Measurements from ENCODE around the gene ENOSF1.
"Not testable (repeated sequence)": the region's sequence is repeated elsewhere in the genome, so short reads cannot be mapped to it uniquely, and the experiment has no call there.

Gene ENOSF1

DNA sequence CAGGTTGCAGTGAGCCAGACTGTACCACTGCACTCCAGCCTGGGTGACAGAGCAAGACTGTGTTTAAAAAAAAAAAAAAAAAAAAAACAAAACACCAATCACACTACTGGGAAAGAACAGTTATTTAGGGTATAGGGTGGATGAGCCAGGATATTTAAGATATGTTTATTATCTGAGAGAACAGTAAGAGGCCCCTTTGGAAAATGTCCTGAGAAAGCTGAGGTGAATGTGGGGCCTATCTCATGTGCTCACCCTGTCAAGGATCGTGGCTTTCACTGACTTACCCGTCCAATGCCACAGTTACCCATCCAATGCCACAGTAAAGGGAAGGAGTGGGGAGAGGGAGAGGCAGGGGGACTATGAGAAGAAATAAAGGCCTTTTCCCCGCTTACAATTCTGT, 19.9 kb upstream of the ENOSF1 start:
- H3K4me3 ChIP-seq (ENCODE audit: low read length), result no peak overlapping the region
- H3K36me3 ChIP-seq (ENCODE audit: control insufficient read depth, low read length), result no peaks in the 10 kb centered on the region
- H3K9me2 ChIP-seq (replicated peaks; ENCODE audit: control insufficient read depth, low read length), result no peaks in the 10 kb centered on the region
- no peak overlapping the region for H3K27ac ChIP-seq (ENCODE audit: low read depth, low read length)
- no peaks in the 10 kb centered on the region for H3K9me3 ChIP-seq (ENCODE audit: control insufficient read depth, insufficient read depth, low read length)
- H3K4me1 ChIP-seq (ENCODE audit: control insufficient read depth, low read length), result no peaks in the 10 kb centered on the region
- no peaks in the 10 kb centered on the region for H3F3A ChIP-seq (ENCODE audit: control insufficient read depth, insufficient read depth)
- H3K79me2 ChIP-seq (ENCODE audit: control insufficient read depth, low read length), result no peaks in the 10 kb centered on the region
- no peaks in the 10 kb centered on the region for H4K20me1 ChIP-seq (ENCODE audit: control insufficient read depth, insufficient read depth, low read depth, low read length)
- H3K27me3 ChIP-seq (ENCODE audit: control insufficient read depth, low read length), result no peaks in the 10 kb centered on the region
- TF ChIP-seq EZH2phosphoT487 (IDR thresholded peaks at IDR 0.05; ENCODE audit: borderline replicate concordance, low read length) (no peak), CTCF (IDR thresholded peaks at IDR 0.05; ENCODE audit: low read depth, low read length, poor library complexity, severe bottlenecking) (no peak)
- no peak overlapping the region for H3K4me2 ChIP-seq (ENCODE audit: low read length)

GRCh38 chr18:731185-731584, 18.8 kb upstream of the ENOSF1 start:
- no peak overlapping the region for H3K27ac ChIP-seq (ENCODE audit: low read depth, low read length)
- no peaks in the 10 kb centered on the region for H3K9me3 ChIP-seq (ENCODE audit: control insufficient read depth, insufficient read depth, low read length)
- no peaks in the 10 kb centered on the region for H4K20me1 ChIP-seq (ENCODE audit: control insufficient read depth, insufficient read depth, low read depth, low read length)
- H3K36me3 ChIP-seq (ENCODE audit: control insufficient read depth, low read length), result no peaks in the 10 kb centered on the region
- H3K79me2 ChIP-seq (ENCODE audit: control insufficient read depth, low read length), result no peaks in the 10 kb centered on the region
- TF ChIP-seq CTCF (IDR thresholded peaks at IDR 0.05; ENCODE audit: low read depth, low read length, poor library complexity, severe bottlenecking) (no peak), EZH2phosphoT487 (IDR thresholded peaks at IDR 0.05; ENCODE audit: borderline replicate concordance, low read length) (no peak)
- H3F3A ChIP-seq (ENCODE audit: control insufficient read depth, insufficient read depth), result no peaks in the 10 kb centered on the region
- H3K27me3 ChIP-seq (ENCODE audit: control insufficient read depth, low read length), result no peaks in the 10 kb centered on the region
- H3K4me3 ChIP-seq (ENCODE audit: low read length), result no peak overlapping the region
- no peaks in the 10 kb centered on the region for H3K4me1 ChIP-seq (ENCODE audit: control insufficient read depth, low read length)
- no peak overlapping the region for H3K4me2 ChIP-seq (ENCODE audit: low read length)
- no peaks in the 10 kb centered on the region for H3K9me2 ChIP-seq (replicated peaks; ENCODE audit: control insufficient read depth, low read length)

DNA sequence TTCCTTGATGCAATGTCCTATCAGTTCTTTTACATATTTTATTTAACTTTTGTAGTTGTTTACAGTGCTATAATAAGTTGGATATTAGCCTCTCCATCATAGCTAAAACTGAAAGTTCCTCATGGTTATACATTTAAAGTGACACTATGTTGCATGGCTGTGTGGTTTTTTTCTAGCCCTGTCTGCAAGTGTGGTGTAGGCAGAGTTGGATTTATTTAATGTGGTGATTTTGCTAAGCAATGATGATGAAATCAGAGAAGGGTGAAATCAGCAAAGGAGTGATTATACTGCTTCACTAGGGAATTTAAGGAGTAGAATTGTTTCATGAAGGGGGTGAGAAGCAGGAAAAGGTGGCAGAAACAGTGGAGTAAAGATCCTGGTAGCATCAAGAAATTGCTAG, 18.3 kb upstream of the ENOSF1 start:
- Histone ChIP-seq H3K27ac (ENCODE audit: low read depth, low read length) (no peak overlapping the region), H3K36me3 (ENCODE audit: control insufficient read depth, low read length) (no peaks in the 10 kb centered on the region), H3K9me2 (replicated peaks; ENCODE audit: control insufficient read depth, low read length) (no peaks in the 10 kb centered on the region), H4K20me1 (ENCODE audit: control insufficient read depth, insufficient read depth, low read depth, low read length) (no peaks in the 10 kb centered on the region), H3K79me2 (ENCODE audit: control insufficient read depth, low read length) (no peaks in the 10 kb centered on the region), H3K4me1 (ENCODE audit: control insufficient read depth, low read length) (no peaks in the 10 kb centered on the region), H3K9me3 (ENCODE audit: control insufficient read depth, insufficient read depth, low read length) (no peaks in the 10 kb centered on the region), H3K4me3 (ENCODE audit: low read length) (no peak overlapping the region), H3K4me2 (ENCODE audit: low read length) (no peak overlapping the region), H3F3A (ENCODE audit: control insufficient read depth, insufficient read depth) (no peaks in the 10 kb centered on the region), H3K27me3 (ENCODE audit: control insufficient read depth, low read length) (no peaks in the 10 kb centered on the region)
- TF ChIP-seq CTCF (IDR thresholded peaks at IDR 0.05; ENCODE audit: low read depth, low read length, poor library complexity, severe bottlenecking), result no peak
- no peak for TF ChIP-seq EZH2phosphoT487 (IDR thresholded peaks at IDR 0.05; ENCODE audit: borderline replicate concordance, low read length)

DNA sequence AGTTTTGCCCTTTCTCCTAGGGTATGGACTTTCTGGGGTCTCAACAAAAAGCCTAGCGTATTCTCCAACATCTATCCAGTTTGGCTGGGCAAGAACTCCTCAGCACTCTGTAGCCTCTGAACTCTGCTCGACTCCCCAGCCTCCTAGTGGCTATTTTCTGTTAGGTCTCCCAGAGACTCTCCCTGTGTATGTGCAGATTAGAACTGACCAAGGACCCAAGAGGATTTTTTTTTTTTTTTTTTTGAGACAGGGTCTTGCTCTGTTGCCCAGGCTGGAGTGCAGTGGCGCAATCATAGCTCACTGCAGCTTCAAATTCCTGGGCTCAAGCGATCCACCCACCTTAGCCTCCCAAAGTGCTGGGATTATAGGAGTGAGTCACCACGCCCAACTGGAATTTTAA, 17.7 kb upstream of the ENOSF1 start:
- H3F3A ChIP-seq (ENCODE audit: control insufficient read depth, insufficient read depth); H3K79me2 ChIP-seq (ENCODE audit: control insufficient read depth, low read length); H3K4me3 ChIP-seq (ENCODE audit: low read length); H3K36me3 ChIP-seq (ENCODE audit: control insufficient read depth, low read length); H3K4me2 ChIP-seq (ENCODE audit: low read length); H3K27me3 ChIP-seq (ENCODE audit: control insufficient read depth, low read length); H4K20me1 ChIP-seq (ENCODE audit: control insufficient read depth, insufficient read depth, low read depth, low read length); H3K27ac ChIP-seq (ENCODE audit: low read depth, low read length); H3K9me2 ChIP-seq (replicated peaks; ENCODE audit: control insufficient read depth, low read length); H3K4me1 ChIP-seq (ENCODE audit: control insufficient read depth, low read length); H3K9me3 ChIP-seq (ENCODE audit: control insufficient read depth, insufficient read depth, low read length): not testable (repeated sequence)

Data from DOHH2 (cell line).